B cell (primary cell): Measurements from ENCODE around the gene WASHC4. TPM values are rescaled to one million over a fixed set of nuclear protein-coding genes. Genes with fewer than 3 reads are reported as not detected.

Experiments
- ATAC-seq: fragments of 200-7000 bp; cut with Tn5 transposase; one replicate; pipeline ENCODE4 v1.10.0; 2021; ENCODE audit warnings: low read depth, mild to moderate bottlenecking, moderate number of reproducible peaks, moderate library complexity
- CTCF ChIA-PET: fragments of 350-600 bp; sonication (Branson Sonifier 250); formaldehyde crosslinking; loops from one replicate; lab custom pipeline; 2021; ENCODE audit warnings: antibody characterized with exemption, inconsistent platforms; lab: Charles Lee
- POLR2A ChIA-PET: fragments of 350-600 bp; sonication (Branson Sonifier 250); formaldehyde crosslinking; loops from one replicate; lab custom pipeline; 2021; ENCODE audit warnings: antibody characterized with exemption; lab: Charles Lee
- DNase-seq: peaks from one replicate; pipeline ENCODE4 v3.0.0; 2013
- H2AFZ ChIP-seq: 2 replicates; pipeline ENCODE4 v1.6.1; 2012; ENCODE audit warnings: mild to moderate bottlenecking, low read depth, low read length; ENCODE audit not compliant: insufficient read depth, poor library complexity, severe bottlenecking
- H3K27ac ChIP-seq, 2 donors: 1 replicate in 1 of 2; 2 replicates in 1 of 2; pipeline ENCODE4 v1.5.1; 2012 to 2013; ENCODE audit warnings: low read length in 2 of 2, mild to moderate bottlenecking in 2 of 2, moderate library complexity in 1 of 2
- H3K27me3 ChIP-seq, 4 experiments: fragments of 200-600 bp in 1 of 4; sonication (generic) in 1 of 4; replicated peaks in 1 of 4; 1 replicate in 2 of 4; 2 replicates in 2 of 4; pipeline versions ENCODE4 v1.6.1 to v1.7.0; 2013 to 2016; ENCODE audit warnings: low read length in 3 of 4, mild to moderate bottlenecking in 2 of 4, mixed read lengths in 1 of 4, moderate library complexity in 1 of 4; ENCODE audit not compliant: insufficient read depth in 4 of 4, control insufficient read depth in 3 of 4; ENCODE audit errors: control extremely low read depth in 1 of 4
- H3K36me3 ChIP-seq, 2 experiments: replicated peaks in 1 of 2; 1 replicate in 1 of 2; 2 replicates in 1 of 2; pipeline versions ENCODE4 v1.6.1 to v1.7.1; 2013; ENCODE audit warnings: low read length in 1 of 2; ENCODE audit not compliant: insufficient read depth in 2 of 2, control insufficient read depth in 1 of 2; ENCODE audit errors: control extremely low read depth in 1 of 2, extremely low read depth in 1 of 2
- H3K4me1 ChIP-seq, 2 donors: fragments of 200-600 bp in 1 of 2; sonication (generic) in 1 of 2; 1 replicate in 1 of 2; 2 replicates in 1 of 2; pipeline versions ENCODE4 v1.5.1 to v1.6.1; 2013 to 2017; ENCODE audit warnings: low read length in 2 of 2; ENCODE audit not compliant: control insufficient read depth in 2 of 2, insufficient read depth in 2 of 2
- H3K4me2 ChIP-seq: replicated peaks from 2 replicates; pipeline ENCODE3; 2012; ENCODE audit warnings: mild to moderate bottlenecking, low read depth, low read length; ENCODE audit not compliant: poor library complexity, severe bottlenecking
- H3K4me3 ChIP-seq, 5 experiments: fragments of 200-600 bp in 1 of 5; sonication (generic) in 1 of 5; 1 replicate in 3 of 5; 2 replicates in 2 of 5; pipeline versions ENCODE4 v1.5.1 to v1.7.0; 2011 to 2016; ENCODE audit warnings: low read length in 4 of 5, mild to moderate bottlenecking in 4 of 5, low read depth in 2 of 5, control low read depth in 1 of 5, moderate library complexity in 1 of 5; ENCODE audit not compliant: insufficient read depth in 1 of 5; ENCODE audit errors: control extremely low read depth in 1 of 5, extremely low read depth in 1 of 5
- H3K79me2 ChIP-seq: fragments of 200-600 bp; sonication (generic); one replicate; pipeline ENCODE4 v1.6.0; 2016; ENCODE audit warnings: low read length; ENCODE audit not compliant: control insufficient read depth, insufficient read depth
- H3K9ac ChIP-seq: fragments of 200-600 bp; sonication (generic); 2 replicates; pipeline ENCODE4 v1.6.1; 2017; ENCODE audit warnings: mild to moderate bottlenecking, low read length, moderate library complexity
- H3K9me3 ChIP-seq, 3 donors: one replicate each; pipeline versions ENCODE4 v1.6.1 to v1.7.1; 2013; ENCODE audit warnings: low read length in 2 of 3; ENCODE audit not compliant: control insufficient read depth in 2 of 3, insufficient read depth in 1 of 3; ENCODE audit errors: control extremely low read depth in 1 of 3
- H4K20me1 ChIP-seq: 2 replicates; pipeline ENCODE4 v1.6.0; 2012; ENCODE audit warnings: mild to moderate bottlenecking, low read length; ENCODE audit not compliant: insufficient read depth, control insufficient read depth, poor library complexity, severe bottlenecking
- H3K27ac Mint-ChIP-seq: one replicate; pipeline ENCODE4 v1.8.0; 2021; ENCODE audit warnings: mixed read lengths
- H3K27me3 Mint-ChIP-seq: one replicate; pipeline ENCODE4 v1.8.0; 2021; ENCODE audit warnings: mixed read lengths
- H3K4me1 Mint-ChIP-seq: one replicate; pipeline ENCODE4 v1.8.0; 2021; ENCODE audit warnings: mixed read lengths
- H3K4me3 Mint-ChIP-seq: one replicate; pipeline ENCODE4 v1.8.0; 2021; ENCODE audit warnings: mixed read lengths
- H3K9me3 Mint-ChIP-seq: one replicate; pipeline ENCODE4 v1.8.0; 2022; ENCODE audit warnings: mixed read lengths; ENCODE audit not compliant: insufficient read depth
- EZH2 ChIP-seq: IDR thresholded peaks from 2 replicates; pipeline ENCODE4 v1.6.1; 2012; ENCODE audit warnings: borderline replicate concordance, low read depth, mild to moderate bottlenecking, moderate library complexity, low read length; ENCODE audit not compliant: insufficient read depth, poor library complexity, severe bottlenecking
- WGBS: methylation state at CpG from one replicate; pipeline ENCODE4 v1.1.5; 2013; ENCODE audit warnings: missing lambda C conversion rate; ENCODE audit not compliant: insufficient coverage; 5-methylcytosine and 5-hydroxymethylcytosine counted together
- intact Hi-C: fragments of 100-400 bp; cut with micrococcal nuclease; formaldehyde crosslinking; loops from one replicate; pipeline ENCODE4 v1.10.0; 2022
- polyA plus RNA-seq: library from polyadenylated mRNA; depleted of rRNA; stranded (reverse); fragments of >200 nt; gene quantifications from 2 replicates; pipeline ENCODE4 v1.2.3, GENCODE V29; 2012
- total RNA-seq, 2 donors: library from RNA; stranded (reverse); fragments of 120-200 nt in 1 of 2; gene quantifications; 1 replicate in 1 of 2; 2 replicates in 1 of 2; pipeline versions ENCODE4 v1.2.3 to v1.2.4, GENCODE V29; 2013 to 2022
- TF ChIP-seq, protein P1 (sequence below): fragments of 200-600 bp; IDR thresholded peaks from one replicate; pipeline ENCODE4 v1.8.0; 2022; ENCODE audit warnings: antibody characterized with exemption, mild to moderate bottlenecking

WASHC4 gene
- total and polyA plus RNA-seq, 2 donors (not counting 1 experiment from before 2014, with no cell fraction given) = 55.2 to 240 TPM

DNA sequence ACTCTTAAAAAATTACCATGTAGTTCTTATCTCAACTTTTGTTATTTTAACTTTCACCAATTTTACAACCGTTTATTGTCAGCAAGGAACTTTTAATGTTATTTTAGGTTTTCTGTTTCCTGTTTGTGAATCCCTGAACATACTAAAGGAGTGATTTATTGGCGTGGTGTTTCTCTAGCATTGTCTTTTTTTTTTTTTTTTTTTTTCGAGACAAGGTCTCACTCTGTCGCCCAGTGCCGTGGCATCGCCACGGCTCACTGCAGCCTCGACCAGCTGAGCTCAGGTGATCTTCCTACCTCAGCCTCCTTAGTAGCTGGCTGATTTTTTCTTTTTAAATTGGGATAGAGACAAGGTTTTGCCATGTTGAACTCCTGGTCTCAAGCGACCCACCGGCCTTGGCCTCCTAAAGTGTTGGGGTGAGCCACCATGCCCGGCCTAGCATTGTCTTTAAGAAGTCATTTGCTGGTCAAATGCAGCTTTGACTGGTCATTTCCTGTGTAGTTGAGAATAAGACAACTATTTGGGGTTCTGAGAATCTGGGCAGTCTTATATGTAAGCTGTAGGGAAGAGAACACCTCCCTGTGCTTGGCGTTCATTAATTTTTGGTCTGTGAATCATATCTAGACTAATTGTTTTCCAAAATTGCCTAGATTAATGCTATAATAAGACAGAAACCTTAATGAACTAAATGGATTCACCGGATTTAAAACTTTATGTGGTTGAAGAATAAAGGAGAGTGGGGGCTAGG, 2.1 kb downstream of the WASHC4 start:
- H3K9me3 Mint-ChIP-seq = peaks cover 3% of the 10 kb centered on the region
- Histone ChIP-seq H3K9me3 (peaks cover 0 to 3% (median 0%) of the 10 kb centered on the region in 3 donors), H3K4me3 (peak overlapping the region; percentile 89 to 99 (median 97)), H4K20me1 (peaks cover 49% of the 10 kb centered on the region), H3K27ac (peak overlapping the region; percentile 48 to 98), H3K36me3 (peaks cover 5 to 36% of the 10 kb centered on the region in 2 experiments), H3K79me2 (peaks cover 75% of the 10 kb centered on the region), H3K4me1 (peaks cover 9 to 51% of the 10 kb centered on the region in 2 donors), H3K9ac (peak overlapping the region; percentile 98), H3K4me2 (peak overlapping the region; percentile 91), H2AFZ (peak overlapping the region; percentile 17), H3K27me3 (peaks cover 0 to 8% (median 0%) of the 10 kb centered on the region in 4 experiments)
- intact Hi-C loops = loop anchor here (2.0 to 5.0 kb wide), 5 partner anchors 38 to 1267 kb away; partner anchors contain the start of genes C12orf75, NT5DC3 and SLC41A2
- no peak for TF ChIP-seq EZH2
- peak overlapping the region; percentile 98 for H3K4me3 Mint-ChIP-seq
- ATAC-seq (peak; percentile 6), DNase-seq (peak; percentile 73)
- ChIA-PET POLR2A (interaction anchor here (0.6 to 0.7 kb wide), 3 partner anchors 13 to 1144 kb away, joined by 3 to 11 read pairs (median 3); partner anchors contain the start of gene TDG), CTCF (interaction anchor here (0.6 to 0.7 kb wide), 2 partner anchors 896 to 1249 kb away, joined by 3 to 6 read pairs; no protein-coding TSS in a partner anchor)
- peaks cover 4% of the 10 kb centered on the region for H3K27me3 Mint-ChIP-seq
- 0% methylated on average over 8 of the region's 13 CpGs for WGBS
- peak overlapping the region; percentile 99 for H3K27ac Mint-ChIP-seq
- peaks cover 45% of the 10 kb centered on the region for H3K4me1 Mint-ChIP-seq

- ATAC-seq = no peak
- H2AFZ ChIP-seq = no peak overlapping the region
- peaks cover 5 to 48% of the 10 kb centered on the region in 2 experiments for H3K36me3 ChIP-seq
- POLR2A ChIA-PET = no interaction called here
- no CpG with 5 or more reads among the region's 4 CpGs for WGBS
- H3K27ac ChIP-seq = peak overlapping the region in 1 of 2 donors; percentile 98
- Mint-ChIP-seq H3K9me3 (no peaks in the 10 kb centered on the region), H3K4me3 (peak overlapping the region; percentile 51), H3K4me1 (peaks cover 47% of the 10 kb centered on the region), H3K27ac (no peak overlapping the region), H3K27me3 (no peaks in the 10 kb centered on the region)
- no peaks in the 10 kb centered on the region for H3K9me3 ChIP-seq
- peak overlapping the region in 2 of 5 experiments; percentile 6 to 89 for H3K4me3 ChIP-seq
- peaks cover 87% of the 10 kb centered on the region for H3K79me2 ChIP-seq
- no peak overlapping the region for H3K9ac ChIP-seq
- intact Hi-C loops = loop anchor here (5.0 kb wide), 1 partner anchor 36 kb away; no protein-coding TSS in a partner anchor
- H4K20me1 ChIP-seq = peaks cover 60% of the 10 kb centered on the region
- CTCF ChIA-PET = no interaction called here
- H3K4me2 ChIP-seq = peak overlapping the region; percentile 91
- H3K27me3 ChIP-seq = peaks cover 0 to 3% (median 0%) of the 10 kb centered on the region in 4 experiments
- H3K4me1 ChIP-seq = peaks cover 9 to 52% of the 10 kb centered on the region in 2 donors
- DNase-seq = no peak
- no peak for TF ChIP-seq EZH2
- TF ChIP-seq, protein P1, sequence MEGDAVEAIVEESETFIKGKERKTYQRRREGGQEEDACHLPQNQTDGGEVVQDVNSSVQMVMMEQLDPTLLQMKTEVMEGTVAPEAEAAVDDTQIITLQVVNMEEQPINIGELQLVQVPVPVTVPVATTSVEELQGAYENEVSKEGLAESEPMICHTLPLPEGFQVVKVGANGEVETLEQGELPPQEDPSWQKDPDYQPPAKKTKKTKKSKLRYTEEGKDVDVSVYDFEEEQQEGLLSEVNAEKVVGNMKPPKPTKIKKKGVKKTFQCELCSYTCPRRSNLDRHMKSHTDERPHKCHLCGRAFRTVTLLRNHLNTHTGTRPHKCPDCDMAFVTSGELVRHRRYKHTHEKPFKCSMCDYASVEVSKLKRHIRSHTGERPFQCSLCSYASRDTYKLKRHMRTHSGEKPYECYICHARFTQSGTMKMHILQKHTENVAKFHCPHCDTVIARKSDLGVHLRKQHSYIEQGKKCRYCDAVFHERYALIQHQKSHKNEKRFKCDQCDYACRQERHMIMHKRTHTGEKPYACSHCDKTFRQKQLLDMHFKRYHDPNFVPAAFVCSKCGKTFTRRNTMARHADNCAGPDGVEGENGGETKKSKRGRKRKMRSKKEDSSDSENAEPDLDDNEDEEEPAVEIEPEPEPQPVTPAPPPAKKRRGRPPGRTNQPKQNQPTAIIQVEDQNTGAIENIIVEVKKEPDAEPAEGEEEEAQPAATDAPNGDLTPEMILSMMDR = no peak
These were observed 3.3 kb downstream of the WASHC4 start for GRCh38 chr12:105110851-105111250.
